PC-3 (cell line): ENCODE data around the gene RDH12. TPM values are rescaled to one million over a fixed set of nuclear protein-coding genes. Genes with fewer than 3 reads are reported as not detected.
"Not testable (repeated sequence)": the region's sequence is repeated elsewhere in the genome, so short reads cannot be mapped to it uniquely, and the experiment has no call there.

Source experiments
- ATAC-seq: fragments of 200-7000 bp; cut with Tn5 transposase; 2 replicates; pipeline ENCODE4 v1.9.1; 2020; ENCODE audit warnings: mild to moderate bottlenecking, moderate library complexity
- BruUV-seq: library from RNA; stranded (reverse); fragments of 400-500 nt; replicated peaks from 2 replicates; lab custom pipeline; 2021; lab: Mats Ljungman, UMichigan
- CTCF ChIA-PET: fragments of 300-600 bp; sonication (Branson Sonifier 250); formaldehyde crosslinking; loops from one replicate; lab custom pipeline; 2022; ENCODE audit warnings: antibody characterized with exemption; lab: Charles Lee
- POLR2A ChIA-PET: fragments of 300-600 bp; sonication (Branson Sonifier 250); formaldehyde crosslinking; loops from one replicate; lab custom pipeline; 2022; ENCODE audit warnings: antibody characterized with exemption; ENCODE audit not compliant: unreplicated experiment; lab: Charles Lee
- DNase-seq: peaks from one replicate; pipeline ENCODE4 v3.0.0-alpha.2; 2015
- H2AFZ ChIP-seq: fragments of 300-600 bp; sonication (generic); 2 replicates; pipeline ENCODE4 v1.6.0; 2016; ENCODE audit warnings: antibody characterized with exemption, low read length
- H3F3A ChIP-seq: fragments of 300-600 bp; sonication (generic); one replicate; pipeline ENCODE4 v1.6.0; 2017; ENCODE audit warnings: antibody characterized with exemption, low read length, control low read depth, mild to moderate bottlenecking; ENCODE audit not compliant: unreplicated experiment
- H3K27ac ChIP-seq: fragments of 300-600 bp; sonication (generic); 2 replicates; pipeline ENCODE4 v1.5.1; 2016; ENCODE audit warnings: mild to moderate bottlenecking, low read length
- H3K27me3 ChIP-seq: fragments of 300-600 bp; sonication (generic); 2 replicates; pipeline ENCODE4 v1.6.1; 2016; ENCODE audit warnings: low read length, mixed read lengths
- H3K36me3 ChIP-seq: fragments of 300-600 bp; sonication (generic); 2 replicates; pipeline ENCODE4 v1.6.1; 2016; ENCODE audit warnings: low read depth, mixed run types, low read length, mixed read lengths
- H3K4me1 ChIP-seq: fragments of 300-600 bp; sonication (generic); 2 replicates; pipeline ENCODE4 v1.5.1; 2016; ENCODE audit warnings: low read length; ENCODE audit not compliant: insufficient read depth
- H3K4me2 ChIP-seq: fragments of 300-600 bp; sonication (generic); 2 replicates; pipeline ENCODE4 v1.6.0; 2016; ENCODE audit warnings: low read length
- H3K4me3 ChIP-seq: fragments of 300-600 bp; sonication (generic); 2 replicates; pipeline ENCODE4 v1.5.1; 2016; ENCODE audit warnings: mild to moderate bottlenecking, low read length, mixed read lengths
- H3K79me2 ChIP-seq: fragments of 300-600 bp; sonication (generic); 2 replicates; pipeline ENCODE4 v1.6.1; 2017; ENCODE audit warnings: low read length, mixed read lengths
- H3K9ac ChIP-seq: fragments of 300-600 bp; sonication (generic); 2 replicates; pipeline ENCODE4 v1.6.0; 2016; ENCODE audit warnings: mild to moderate bottlenecking, low read length
- H3K9me2 ChIP-seq: fragments of 300-600 bp; sonication (generic); replicated peaks from 2 replicates; pipeline ENCODE4 v1.6.1; 2016; ENCODE audit warnings: mixed run types, low read length, mixed read lengths
- H3K9me3 ChIP-seq: fragments of 300-600 bp; sonication (generic); 2 replicates; pipeline ENCODE4 v1.6.1; 2016; ENCODE audit warnings: low read length, mixed read lengths
- H4K20me1 ChIP-seq: fragments of 300-600 bp; sonication (generic); 2 replicates; pipeline ENCODE4 v1.6.1; 2016; ENCODE audit warnings: low read length, mixed read lengths
- EZH2 ChIP-seq: fragments of 300-600 bp; sonication (generic); IDR thresholded peaks from one replicate; pipeline ENCODE4 v1.6.1; 2017; ENCODE audit warnings: antibody characterized with exemption, mild to moderate bottlenecking, low read length; ENCODE audit not compliant: unreplicated experiment
- EZH2phosphoT487 ChIP-seq: fragments of 300-600 bp; sonication (generic); IDR thresholded peaks from 2 replicates; pipeline ENCODE4 v1.6.1; 2018; ENCODE audit warnings: mild to moderate bottlenecking, antibody characterized with exemption, low read length, borderline replicate concordance
- intact Hi-C: fragments of 100-400 bp; cut with micrococcal nuclease; formaldehyde crosslinking; loops from 2 replicates; pipeline ENCODE4 v1.9.0; 2023
- total RNA-seq: library from RNA; depleted of rRNA; stranded (reverse); fragments of >200 nt; gene quantifications from 2 replicates; pipeline ENCODE4 v1.2.3, GENCODE V29; 2014
- TF ChIP-seq, protein P1 (sequence below): fragments of 300-600 bp; sonication (generic); conservative IDR thresholded peaks from 2 replicates; pipeline ENCODE4 v1.5.1; 2017; ENCODE audit warnings: antibody characterized with exemption, low read depth, mild to moderate bottlenecking, low read length

The RDH12 gene
- total RNA-seq, 1 experiment from 2014 or later = not detected

DNA sequence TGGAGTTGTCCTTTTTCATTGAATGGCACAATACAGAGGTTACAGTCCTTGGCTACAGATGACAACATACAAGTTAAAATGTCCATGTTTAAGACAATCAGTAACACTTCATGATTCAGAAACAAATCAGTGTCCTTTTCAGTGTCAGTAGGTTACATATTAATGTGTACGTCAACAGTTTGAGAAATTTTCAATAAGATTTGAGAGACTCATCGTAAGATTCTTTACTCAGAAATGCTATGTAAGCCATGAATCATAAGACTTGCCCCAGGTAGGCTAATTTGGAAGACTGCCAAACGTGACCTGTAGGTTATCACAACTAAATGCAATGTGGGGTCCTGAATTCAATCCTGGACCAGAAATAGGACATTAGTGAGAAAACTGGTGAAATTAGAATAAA, 3.5 kb downstream of the RDH12 start:
- Histone ChIP-seq H3F3A (no peaks in the 10 kb centered on the region), H2AFZ (0 out of 2 replicates have a peak overlapping the region, but pooled peaks have one; percentile 2), H3K4me1 (peaks cover 8% of the 10 kb centered on the region; the same call in 1 of the 2 replicates), H3K9me3 (peaks cover 9% of the 10 kb centered on the region), H3K27me3 (no peaks in the 10 kb centered on the region), H3K9me2 (no peaks in the 10 kb centered on the region), H3K4me3 (no peak overlapping the region), H3K9ac (no peak overlapping the region), H4K20me1 (no peaks in the 10 kb centered on the region), H3K36me3 (no peaks in the 10 kb centered on the region; the same call in 1 of the 2 replicates), H3K27ac (no peak overlapping the region), H3K79me2 (no peaks in the 10 kb centered on the region), H3K4me2 (no peak overlapping the region)
- CTCF ChIA-PET = interaction anchor here (0.7 to 2.7 kb wide), 14 partner anchors 24 to 345 kb away, joined by 3 to 70 read pairs (median 11); partner anchors contain the start of genes ARG2, ATP6V1D, EIF2S1 and PLEKHH1
- ATAC-seq (no peak; the same call in 1 of the 2 replicates), DNase-seq (peak; percentile 35)
- POLR2A ChIA-PET = interaction anchor here (1.2 kb wide), 1 partner anchor 10 kb away, joined by 3 read pairs; the partner anchor contains the start of gene RDH11
- intact Hi-C loops = no loop called here
- BruUV-seq = no TSS peak
- TF ChIP-seq EZH2phosphoT487 (no peak), EZH2 (no peak)
- TF ChIP-seq, protein P1, sequence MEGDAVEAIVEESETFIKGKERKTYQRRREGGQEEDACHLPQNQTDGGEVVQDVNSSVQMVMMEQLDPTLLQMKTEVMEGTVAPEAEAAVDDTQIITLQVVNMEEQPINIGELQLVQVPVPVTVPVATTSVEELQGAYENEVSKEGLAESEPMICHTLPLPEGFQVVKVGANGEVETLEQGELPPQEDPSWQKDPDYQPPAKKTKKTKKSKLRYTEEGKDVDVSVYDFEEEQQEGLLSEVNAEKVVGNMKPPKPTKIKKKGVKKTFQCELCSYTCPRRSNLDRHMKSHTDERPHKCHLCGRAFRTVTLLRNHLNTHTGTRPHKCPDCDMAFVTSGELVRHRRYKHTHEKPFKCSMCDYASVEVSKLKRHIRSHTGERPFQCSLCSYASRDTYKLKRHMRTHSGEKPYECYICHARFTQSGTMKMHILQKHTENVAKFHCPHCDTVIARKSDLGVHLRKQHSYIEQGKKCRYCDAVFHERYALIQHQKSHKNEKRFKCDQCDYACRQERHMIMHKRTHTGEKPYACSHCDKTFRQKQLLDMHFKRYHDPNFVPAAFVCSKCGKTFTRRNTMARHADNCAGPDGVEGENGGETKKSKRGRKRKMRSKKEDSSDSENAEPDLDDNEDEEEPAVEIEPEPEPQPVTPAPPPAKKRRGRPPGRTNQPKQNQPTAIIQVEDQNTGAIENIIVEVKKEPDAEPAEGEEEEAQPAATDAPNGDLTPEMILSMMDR = no peak

DNA sequence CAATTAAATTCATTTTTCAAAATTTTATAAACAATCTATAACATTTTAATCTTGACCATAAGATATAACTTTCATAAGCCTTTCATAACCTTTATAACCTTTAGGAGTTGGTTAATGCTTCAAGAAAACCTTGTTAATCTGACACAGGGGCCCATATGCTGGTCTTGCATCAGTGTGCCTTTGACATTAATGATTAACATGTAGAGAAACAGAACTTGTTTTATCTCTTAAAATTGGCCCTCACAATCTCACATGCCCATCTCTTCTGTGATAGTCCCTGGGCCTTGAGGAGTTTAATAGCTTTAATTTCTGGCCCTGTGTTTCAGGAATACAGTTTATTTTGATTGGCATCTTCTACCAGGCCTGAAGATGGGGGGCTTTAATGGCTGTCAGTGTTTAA, 7.7 kb downstream of the RDH12 start:
- CTCF ChIA-PET = not testable (repeated sequence)

DNA sequence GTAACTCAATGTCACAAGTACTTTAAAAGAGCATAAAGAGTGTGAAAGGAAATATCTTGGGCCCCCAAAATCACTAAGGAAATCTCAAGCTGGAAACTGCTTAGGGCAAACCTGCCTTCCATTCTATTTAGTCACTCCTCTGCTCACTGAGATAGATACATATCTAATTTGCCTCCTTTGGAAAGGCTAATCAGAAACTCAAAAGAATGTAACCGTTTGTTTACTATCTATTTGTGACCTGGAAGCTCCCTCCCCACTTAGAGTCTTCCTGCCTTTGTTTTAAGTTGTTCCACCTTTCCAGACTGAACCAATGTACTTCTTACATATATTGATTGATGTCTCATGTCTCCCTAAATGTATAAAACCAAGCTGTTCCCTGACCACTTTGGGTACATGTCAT, 8.1 kb downstream of the RDH12 start:
- H3K79me2 ChIP-seq, H3K4me1 ChIP-seq, H3K9me2 ChIP-seq, H3K4me2 ChIP-seq, DNase-seq, ATAC-seq, H3K27ac ChIP-seq, intact Hi-C loops, POLR2A ChIA-PET, CTCF ChIA-PET, H4K20me1 ChIP-seq, H3K36me3 ChIP-seq, BruUV-seq, H3K4me3 ChIP-seq, H3F3A ChIP-seq, H3K27me3 ChIP-seq, H2AFZ ChIP-seq, H3K9ac ChIP-seq: not testable (repeated sequence)
- H3K9me3 ChIP-seq = peaks cover 20% of the 10 kb centered on the region

More for the DNA sequence above, 7.7 kb downstream of the RDH12 start:
- H3F3A ChIP-seq, H3K27ac ChIP-seq, BruUV-seq, POLR2A ChIA-PET, H4K20me1 ChIP-seq, H3K27me3 ChIP-seq, H3K4me1 ChIP-seq, ATAC-seq, H2AFZ ChIP-seq, H3K4me3 ChIP-seq, H3K9me2 ChIP-seq, DNase-seq, H3K36me3 ChIP-seq, H3K4me2 ChIP-seq, intact Hi-C loops, H3K79me2 ChIP-seq, H3K9ac ChIP-seq: not testable (repeated sequence)
- H3K9me3 ChIP-seq = peaks cover 20% of the 10 kb centered on the region
